ENCODE measurements around the gene FNDC8.
"Not testable (repeated sequence)": the region's sequence is repeated elsewhere in the genome, so short reads cannot be mapped to it uniquely, and the experiment has no call there.

FNDC8 gene

DNA sequence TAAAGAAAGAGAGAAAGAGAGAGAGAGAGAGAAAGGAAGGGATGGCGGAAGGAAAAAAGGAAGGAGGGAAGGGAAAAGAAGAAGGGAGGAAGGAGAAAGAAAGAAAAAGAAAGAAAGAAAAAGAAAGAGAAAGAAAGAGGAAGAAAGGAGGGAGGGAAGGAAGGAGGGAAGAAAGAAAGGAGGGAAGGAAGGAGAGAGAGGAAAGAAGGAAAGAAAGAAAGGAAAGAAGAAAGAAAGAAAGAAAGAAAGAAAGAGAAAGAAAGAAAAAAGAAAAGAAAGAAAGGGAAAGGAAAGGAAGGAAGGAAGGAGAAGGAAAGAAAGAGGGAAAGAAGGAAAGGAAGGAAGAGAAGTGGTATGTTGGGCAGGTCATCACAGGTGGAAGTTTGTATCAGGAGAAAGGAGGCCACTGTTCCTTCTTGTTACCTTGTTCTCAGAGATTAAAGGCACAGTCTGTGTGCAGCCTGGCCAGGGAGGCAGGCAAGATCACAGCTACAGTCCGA, 53.5 kb downstream of the FNDC8 start:
- H3K9me3 ChIP-seq (ENCODE audit: insufficient read depth, low read length), result no peaks in the 10 kb centered on the region
- no peak overlapping the region for H3K4me3 ChIP-seq (ENCODE audit: insufficient read depth, low read length, poor library complexity, severe bottlenecking)
- H2AFZ ChIP-seq (ENCODE audit: low read depth, low read length, severe bottlenecking), result no peak overlapping the region
- H3K9ac ChIP-seq (ENCODE audit: low read length), result no peak overlapping the region
- no peaks in the 10 kb centered on the region for H3F3A ChIP-seq (ENCODE audit: insufficient read depth)
- H3K4me2 ChIP-seq (ENCODE audit: low read depth, low read length, poor library complexity, severe bottlenecking), result no peak overlapping the region
- no peaks in the 10 kb centered on the region for H3K36me3 ChIP-seq (ENCODE audit: low read length)
- H3K27ac ChIP-seq (ENCODE audit: low read depth, low read length), result no peak overlapping the region
- H3K9me2 ChIP-seq (replicated peaks; ENCODE audit: insufficient read depth, low read length), result no peaks in the 10 kb centered on the region
- no peak for TF ChIP-seq EZH2phosphoT487 (conservative IDR thresholded peaks at IDR 0.05; ENCODE audit: low read length)
- TF ChIP-seq, protein P1, sequence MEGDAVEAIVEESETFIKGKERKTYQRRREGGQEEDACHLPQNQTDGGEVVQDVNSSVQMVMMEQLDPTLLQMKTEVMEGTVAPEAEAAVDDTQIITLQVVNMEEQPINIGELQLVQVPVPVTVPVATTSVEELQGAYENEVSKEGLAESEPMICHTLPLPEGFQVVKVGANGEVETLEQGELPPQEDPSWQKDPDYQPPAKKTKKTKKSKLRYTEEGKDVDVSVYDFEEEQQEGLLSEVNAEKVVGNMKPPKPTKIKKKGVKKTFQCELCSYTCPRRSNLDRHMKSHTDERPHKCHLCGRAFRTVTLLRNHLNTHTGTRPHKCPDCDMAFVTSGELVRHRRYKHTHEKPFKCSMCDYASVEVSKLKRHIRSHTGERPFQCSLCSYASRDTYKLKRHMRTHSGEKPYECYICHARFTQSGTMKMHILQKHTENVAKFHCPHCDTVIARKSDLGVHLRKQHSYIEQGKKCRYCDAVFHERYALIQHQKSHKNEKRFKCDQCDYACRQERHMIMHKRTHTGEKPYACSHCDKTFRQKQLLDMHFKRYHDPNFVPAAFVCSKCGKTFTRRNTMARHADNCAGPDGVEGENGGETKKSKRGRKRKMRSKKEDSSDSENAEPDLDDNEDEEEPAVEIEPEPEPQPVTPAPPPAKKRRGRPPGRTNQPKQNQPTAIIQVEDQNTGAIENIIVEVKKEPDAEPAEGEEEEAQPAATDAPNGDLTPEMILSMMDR (IDR thresholded peaks at IDR 0.05; ENCODE audit: insufficient read depth, low read length, poor library complexity, severe bottlenecking), result no peak
- no peaks in the 10 kb centered on the region for H4K20me1 ChIP-seq (ENCODE audit: low read depth, low read length)
- H3K27me3 ChIP-seq (ENCODE audit: low read length), result no peaks in the 10 kb centered on the region
- H3K79me2 ChIP-seq (ENCODE audit: insufficient read depth, low read length), result no peaks in the 10 kb centered on the region

DNA sequence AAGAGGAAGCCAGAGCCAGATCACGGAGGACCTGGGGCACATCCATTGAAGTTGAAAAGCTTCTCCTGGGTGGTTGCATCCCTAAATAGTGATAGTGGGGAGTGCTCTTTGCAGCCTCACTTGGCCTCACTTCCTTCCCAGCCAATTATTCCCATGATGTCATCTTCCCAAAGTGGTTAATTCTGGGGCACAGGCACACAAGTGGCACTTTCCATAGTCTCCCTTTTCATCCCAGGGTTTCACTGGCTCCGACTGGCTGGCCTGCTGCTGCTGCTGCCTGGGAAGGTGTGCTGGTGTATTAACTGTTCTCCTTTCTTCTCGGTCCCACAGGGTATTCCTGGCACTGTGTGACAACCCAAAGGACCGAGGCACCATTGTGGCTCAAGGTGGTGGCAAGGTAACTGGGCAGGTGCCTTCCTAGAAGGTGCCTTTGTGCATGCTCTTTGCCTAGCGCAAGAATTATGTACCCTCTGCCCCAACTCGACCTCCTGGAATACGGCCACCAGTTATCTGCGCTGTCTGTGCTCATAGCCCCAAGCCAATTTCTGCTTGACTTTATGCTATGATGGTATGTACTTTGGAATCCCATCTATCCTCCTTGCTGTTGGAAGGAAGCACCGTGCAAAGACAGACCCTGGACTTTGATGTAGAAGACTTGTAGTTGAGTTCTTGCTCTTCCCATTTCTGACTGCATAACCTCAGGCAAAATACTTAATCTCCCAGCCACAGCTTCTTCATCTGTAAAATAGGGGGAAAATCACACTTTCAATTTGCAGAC, 54.4 kb downstream of the FNDC8 start:
- H3K79me2 ChIP-seq (ENCODE audit: insufficient read depth, low read length), result no peaks in the 10 kb centered on the region
- no peaks in the 10 kb centered on the region for H3K36me3 ChIP-seq (ENCODE audit: low read length)
- no peak overlapping the region for H2AFZ ChIP-seq (ENCODE audit: low read depth, low read length, severe bottlenecking)
- H3K4me3 ChIP-seq (ENCODE audit: insufficient read depth, low read length, poor library complexity, severe bottlenecking), result no peak overlapping the region
- no peak for TF ChIP-seq EZH2phosphoT487 (conservative IDR thresholded peaks at IDR 0.05; ENCODE audit: low read length)
- TF ChIP-seq, protein P1 (IDR thresholded peaks at IDR 0.05; ENCODE audit: insufficient read depth, low read length, poor library complexity, severe bottlenecking), result no peak
- no peak overlapping the region for H3K4me2 ChIP-seq (ENCODE audit: low read depth, low read length, poor library complexity, severe bottlenecking)
- H3F3A ChIP-seq (ENCODE audit: insufficient read depth), result no peaks in the 10 kb centered on the region
- H4K20me1 ChIP-seq (ENCODE audit: low read depth, low read length), result no peaks in the 10 kb centered on the region
- no peak overlapping the region for H3K9ac ChIP-seq (ENCODE audit: low read length)
- no peaks in the 10 kb centered on the region for H3K9me2 ChIP-seq (replicated peaks; ENCODE audit: insufficient read depth, low read length)
- H3K27me3 ChIP-seq (ENCODE audit: low read length), result no peaks in the 10 kb centered on the region
- H3K9me3 ChIP-seq (ENCODE audit: insufficient read depth, low read length), result no peaks in the 10 kb centered on the region
- no peak overlapping the region for H3K27ac ChIP-seq (ENCODE audit: low read depth, low read length)

DNA sequence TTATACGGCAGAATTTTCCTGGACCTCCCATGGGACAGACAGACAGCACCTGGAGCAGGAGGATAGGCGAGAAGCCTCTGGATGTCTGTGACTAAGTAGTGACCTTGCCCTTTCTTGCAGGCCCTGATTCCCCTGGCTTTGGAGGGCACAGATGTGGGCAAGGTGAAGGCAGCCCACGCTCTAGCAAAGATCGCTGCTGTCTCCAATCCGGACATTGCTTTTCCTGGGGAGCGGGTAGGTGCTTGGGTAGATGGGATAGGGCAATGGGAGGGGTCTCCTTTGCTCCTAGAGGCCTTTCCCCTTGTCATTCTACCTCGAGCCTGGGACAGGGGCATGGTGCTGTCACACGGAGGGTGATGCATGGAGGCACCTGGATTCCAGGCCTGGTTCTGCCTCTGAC, 55.5 kb downstream of the FNDC8 start:
- no peak overlapping the region for H3K4me2 ChIP-seq (ENCODE audit: low read depth, low read length, poor library complexity, severe bottlenecking)
- H3K9me3 ChIP-seq (ENCODE audit: insufficient read depth, low read length), result no peaks in the 10 kb centered on the region
- H3K36me3 ChIP-seq (ENCODE audit: low read length), result no peaks in the 10 kb centered on the region
- TF ChIP-seq, protein P1 (IDR thresholded peaks at IDR 0.05; ENCODE audit: insufficient read depth, low read length, poor library complexity, severe bottlenecking), result no peak
- no peak for TF ChIP-seq EZH2phosphoT487 (conservative IDR thresholded peaks at IDR 0.05; ENCODE audit: low read length)
- H2AFZ ChIP-seq (ENCODE audit: low read depth, low read length, severe bottlenecking), result no peak overlapping the region
- no peaks in the 10 kb centered on the region for H3K27me3 ChIP-seq (ENCODE audit: low read length)
- no peaks in the 10 kb centered on the region for H3K9me2 ChIP-seq (replicated peaks; ENCODE audit: insufficient read depth, low read length)
- H3K9ac ChIP-seq (ENCODE audit: low read length), result no peak overlapping the region
- no peaks in the 10 kb centered on the region for H4K20me1 ChIP-seq (ENCODE audit: low read depth, low read length)
- no peak overlapping the region for H3K27ac ChIP-seq (ENCODE audit: low read depth, low read length)
- no peaks in the 10 kb centered on the region for H3K79me2 ChIP-seq (ENCODE audit: insufficient read depth, low read length)
- H3K4me3 ChIP-seq (ENCODE audit: insufficient read depth, low read length, poor library complexity, severe bottlenecking), result no peak overlapping the region
- no peaks in the 10 kb centered on the region for H3F3A ChIP-seq (ENCODE audit: insufficient read depth)

DNA sequence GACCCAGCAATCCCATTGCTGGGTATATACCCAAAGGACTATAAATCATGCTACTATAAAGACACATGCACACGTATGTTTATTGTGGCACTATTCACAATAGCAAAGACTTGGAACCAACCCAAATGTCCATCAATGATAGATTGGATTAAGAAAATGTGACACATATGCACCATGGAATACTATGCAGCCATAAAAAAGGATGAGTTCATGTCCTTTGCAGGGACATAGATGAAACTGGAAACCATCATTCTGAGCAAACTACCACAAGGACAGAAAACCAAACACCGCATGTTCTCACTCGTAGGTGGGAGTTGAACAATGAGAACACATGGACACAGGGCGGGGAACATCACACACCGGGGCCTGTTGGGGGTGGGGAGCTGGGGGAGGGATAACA, 58.0 kb downstream of the FNDC8 start:
- not testable (repeated sequence) for H3K27me3 ChIP-seq (ENCODE audit: low read length); H3K4me2 ChIP-seq (ENCODE audit: low read depth, low read length, poor library complexity, severe bottlenecking); H3K79me2 ChIP-seq (ENCODE audit: insufficient read depth, low read length); H3K4me3 ChIP-seq (ENCODE audit: insufficient read depth, low read length, poor library complexity, severe bottlenecking); H3F3A ChIP-seq (ENCODE audit: insufficient read depth); H3K27ac ChIP-seq (ENCODE audit: low read depth, low read length); H2AFZ ChIP-seq (ENCODE audit: low read depth, low read length, severe bottlenecking); H3K9me3 ChIP-seq (ENCODE audit: insufficient read depth, low read length); H3K36me3 ChIP-seq (ENCODE audit: low read length); H4K20me1 ChIP-seq (ENCODE audit: low read depth, low read length); H3K9me2 ChIP-seq (replicated peaks; ENCODE audit: insufficient read depth, low read length); H3K9ac ChIP-seq (ENCODE audit: low read length)
